CD4-positive, alpha-beta T cell (primary cell): Measurements from ENCODE around the gene SARM1. TPM values are rescaled to one million over a fixed set of nuclear protein-coding genes. Genes with fewer than 3 reads are reported as not detected.

Source experiments
- ATAC-seq: fragments of 200-7000 bp; cut with Tn5 transposase; one replicate; pipeline ENCODE4 v1.10.0; 2022; ENCODE audit warnings: mild to moderate bottlenecking; ENCODE audit not compliant: poor library complexity
- CTCF ChIA-PET: fragments of 350-600 bp; sonication (Branson Sonifier 250); formaldehyde crosslinking; loops from one replicate; lab custom pipeline; 2021; ENCODE audit warnings: antibody characterized with exemption, inconsistent platforms; lab: Charles Lee
- POLR2A ChIA-PET: fragments of 350-600 bp; sonication (Branson Sonifier 250); formaldehyde crosslinking; loops from one replicate; lab custom pipeline; 2021; ENCODE audit warnings: antibody characterized with exemption, inconsistent platforms; lab: Charles Lee
- DNase-seq, 14 experiments: peaks; one replicate each; pipeline ENCODE4 v3.0.0-alpha.2; 2013 to 2020; ENCODE audit warnings: mixed read lengths in 2 of 14
- H3K27ac ChIP-seq, 2 donors: one replicate each; pipeline versions ENCODE4 v1.5.1 to v1.7.0; 2013; ENCODE audit warnings: low read length in 2 of 2, low read depth in 1 of 2, mild to moderate bottlenecking in 1 of 2
- H3K27me3 ChIP-seq, 2 experiments: 1 replicate in 1 of 2; 2 replicates in 1 of 2; pipeline versions ENCODE4 v1.6.1 to v1.7.0; 2013; ENCODE audit warnings: low read length in 2 of 2, control low read depth in 1 of 2, mild to moderate bottlenecking in 1 of 2, moderate library complexity in 1 of 2; ENCODE audit not compliant: insufficient read depth in 2 of 2, control insufficient read depth in 1 of 2
- H3K36me3 ChIP-seq: one replicate; pipeline ENCODE4 v1.6.1; 2013; ENCODE audit warnings: low read length, control low read depth; ENCODE audit not compliant: insufficient read depth
- H3K4me1 ChIP-seq: one replicate; pipeline ENCODE4 v1.6.1; 2013; ENCODE audit warnings: low read length, control low read depth; ENCODE audit not compliant: insufficient read depth
- H3K4me3 ChIP-seq: one replicate; pipeline ENCODE4 v1.5.1; 2013; ENCODE audit warnings: mild to moderate bottlenecking, low read length, moderate library complexity
- H3K9me3 ChIP-seq, 2 experiments: 1 replicate in 1 of 2; 2 replicates in 1 of 2; pipeline versions ENCODE4 v1.6.1 to v1.7.0; 2013; ENCODE audit warnings: low read length in 2 of 2, mild to moderate bottlenecking in 2 of 2, control low read depth in 1 of 2, moderate library complexity in 1 of 2; ENCODE audit not compliant: control insufficient read depth in 1 of 2, insufficient read depth in 1 of 2
- H3K27ac Mint-ChIP-seq: one replicate; pipeline ENCODE4 v1.8.0; 2020; ENCODE audit warnings: mixed read lengths
- H3K27me3 Mint-ChIP-seq: one replicate; pipeline ENCODE4 v1.8.0; 2021; ENCODE audit warnings: mixed read lengths
- H3K36me3 Mint-ChIP-seq: one replicate; pipeline ENCODE4 v1.8.0; 2021; ENCODE audit warnings: low read depth, mixed read lengths
- H3K4me1 Mint-ChIP-seq: one replicate; pipeline ENCODE4 v1.8.0; 2021; ENCODE audit warnings: low read depth, mixed read lengths
- H3K4me3 Mint-ChIP-seq: one replicate; pipeline ENCODE4 v1.8.0; 2020; ENCODE audit warnings: mild to moderate bottlenecking, mixed read lengths
- H3K9me3 Mint-ChIP-seq: one replicate; pipeline ENCODE4 v1.8.0; 2020; ENCODE audit warnings: mixed read lengths
- intact Hi-C, 2 experiments: fragments of 100-400 bp; cut with DNase I in 1 of 2; cut with micrococcal nuclease in 1 of 2; formaldehyde crosslinking; loops; one replicate each; pipeline versions ENCODE4 v1.15.1 to v1.9.0; 2023 to 2025; cut with DNase I, micrococcal nuclease
- total RNA-seq, 174 experiments: library from RNA in 2 of 174; stranded (reverse) in 2 of 174; gene quantifications; one replicate each; pipeline ENCODE4 v1.2.3 and lab custom pipeline; 2021 to 2026
- TF ChIP-seq, protein P1 (sequence below): fragments of 200-600 bp; IDR thresholded peaks from one replicate; pipeline ENCODE4 v1.8.0; 2022; ENCODE audit warnings: antibody characterized with exemption, mild to moderate bottlenecking

SARM1 gene
- total RNA-seq, 2 experiments from 2014 or later = 12.5 to 15.4 TPM

DNA sequence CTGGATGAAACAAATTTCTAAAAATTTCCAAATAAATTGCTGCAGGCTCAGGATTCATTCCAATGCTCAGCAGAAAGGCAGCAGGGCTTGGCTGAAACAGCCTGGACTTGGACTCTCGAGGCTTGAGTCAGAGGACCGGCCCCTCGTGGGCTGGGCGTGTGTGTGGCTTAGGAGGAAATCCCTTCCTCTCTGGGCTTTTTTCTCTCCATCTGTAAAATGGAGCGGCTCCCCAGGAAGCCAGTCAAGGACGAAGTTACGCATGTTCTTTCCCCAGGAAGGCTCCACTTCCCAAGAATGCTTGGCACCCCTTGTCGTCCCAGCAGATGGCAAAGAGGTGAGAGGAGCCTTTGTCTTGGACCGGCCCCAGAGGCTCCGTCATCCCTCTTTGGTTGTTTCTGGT lies 21.0 kb downstream of the SARM1 start:
- Mint-ChIP-seq H3K4me1 (no peaks in the 10 kb centered on the region), H3K9me3 (no peaks in the 10 kb centered on the region), H3K27me3 (no peaks in the 10 kb centered on the region), H3K36me3 (peaks cover 72% of the 10 kb centered on the region), H3K4me3 (no peak overlapping the region), H3K27ac (no peak overlapping the region)
- CTCF ChIA-PET = no interaction called here
- H3K27ac ChIP-seq = no peak overlapping the region
- intact Hi-C loops = no loop called here
- TF ChIP-seq, protein P1, sequence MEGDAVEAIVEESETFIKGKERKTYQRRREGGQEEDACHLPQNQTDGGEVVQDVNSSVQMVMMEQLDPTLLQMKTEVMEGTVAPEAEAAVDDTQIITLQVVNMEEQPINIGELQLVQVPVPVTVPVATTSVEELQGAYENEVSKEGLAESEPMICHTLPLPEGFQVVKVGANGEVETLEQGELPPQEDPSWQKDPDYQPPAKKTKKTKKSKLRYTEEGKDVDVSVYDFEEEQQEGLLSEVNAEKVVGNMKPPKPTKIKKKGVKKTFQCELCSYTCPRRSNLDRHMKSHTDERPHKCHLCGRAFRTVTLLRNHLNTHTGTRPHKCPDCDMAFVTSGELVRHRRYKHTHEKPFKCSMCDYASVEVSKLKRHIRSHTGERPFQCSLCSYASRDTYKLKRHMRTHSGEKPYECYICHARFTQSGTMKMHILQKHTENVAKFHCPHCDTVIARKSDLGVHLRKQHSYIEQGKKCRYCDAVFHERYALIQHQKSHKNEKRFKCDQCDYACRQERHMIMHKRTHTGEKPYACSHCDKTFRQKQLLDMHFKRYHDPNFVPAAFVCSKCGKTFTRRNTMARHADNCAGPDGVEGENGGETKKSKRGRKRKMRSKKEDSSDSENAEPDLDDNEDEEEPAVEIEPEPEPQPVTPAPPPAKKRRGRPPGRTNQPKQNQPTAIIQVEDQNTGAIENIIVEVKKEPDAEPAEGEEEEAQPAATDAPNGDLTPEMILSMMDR = no peak
- ATAC-seq = no peak
- no peak overlapping the region for H3K4me3 ChIP-seq
- no peak for DNase-seq
- no peaks in the 10 kb centered on the region for H3K9me3 ChIP-seq
- H3K4me1 ChIP-seq = no peaks in the 10 kb centered on the region
- H3K27me3 ChIP-seq = no peaks in the 10 kb centered on the region
- POLR2A ChIA-PET = no interaction called here
- H3K36me3 ChIP-seq = peaks cover 86% of the 10 kb centered on the region

DNA sequence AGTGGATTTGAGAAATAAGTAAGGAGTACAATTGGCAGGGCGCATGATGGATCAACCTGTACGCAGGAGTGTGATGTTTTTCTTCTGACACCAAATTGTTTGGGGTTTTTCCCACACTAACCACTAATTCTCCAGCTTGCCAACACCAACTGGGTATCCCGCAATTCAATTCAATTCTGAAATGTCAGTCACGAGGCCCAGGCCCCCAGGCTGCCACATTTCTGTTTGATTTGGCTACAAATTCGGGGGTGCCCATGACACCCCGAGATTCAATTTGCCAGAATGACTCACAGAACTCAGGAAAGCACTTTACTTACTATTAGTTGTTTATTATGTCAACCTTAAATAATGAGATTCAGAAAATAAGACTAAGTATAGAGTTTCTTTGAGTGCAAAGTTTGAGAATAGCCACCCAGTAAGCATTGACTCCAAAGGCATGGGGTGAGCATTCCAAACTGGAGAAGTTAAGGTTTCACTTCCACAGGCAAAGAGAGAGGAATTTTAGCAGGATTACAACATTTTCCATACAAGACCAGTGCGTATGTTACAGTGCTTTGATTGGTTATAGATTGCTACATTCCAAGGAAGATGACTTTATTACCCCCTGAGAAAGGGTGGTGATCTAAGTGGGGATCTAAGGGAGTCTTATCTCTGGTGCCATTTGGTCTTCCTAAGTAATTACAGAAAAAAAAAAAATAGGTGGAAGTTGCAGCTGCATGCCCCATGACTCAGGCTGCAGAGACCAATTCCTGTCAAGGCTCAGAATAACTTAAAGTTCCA lies 23.0 kb downstream of the SARM1 start:
- intact Hi-C loops = no loop called here
- Mint-ChIP-seq H3K4me3 (no peak overlapping the region), H3K36me3 (peaks cover 54% of the 10 kb centered on the region), H3K9me3 (no peaks in the 10 kb centered on the region), H3K4me1 (no peaks in the 10 kb centered on the region), H3K27me3 (no peaks in the 10 kb centered on the region), H3K27ac (no peak overlapping the region)
- Histone ChIP-seq H3K4me3 (no peak overlapping the region), H3K27ac (no peak overlapping the region), H3K27me3 (no peaks in the 10 kb centered on the region), H3K4me1 (no peaks in the 10 kb centered on the region), H3K36me3 (peaks cover 72% of the 10 kb centered on the region), H3K9me3 (no peaks in the 10 kb centered on the region)
- ChIA-PET POLR2A (no interaction called here), CTCF (no interaction called here)
- TF ChIP-seq, protein P1 = no peak
- no peak for ATAC-seq
- DNase-seq = no peak

DNA sequence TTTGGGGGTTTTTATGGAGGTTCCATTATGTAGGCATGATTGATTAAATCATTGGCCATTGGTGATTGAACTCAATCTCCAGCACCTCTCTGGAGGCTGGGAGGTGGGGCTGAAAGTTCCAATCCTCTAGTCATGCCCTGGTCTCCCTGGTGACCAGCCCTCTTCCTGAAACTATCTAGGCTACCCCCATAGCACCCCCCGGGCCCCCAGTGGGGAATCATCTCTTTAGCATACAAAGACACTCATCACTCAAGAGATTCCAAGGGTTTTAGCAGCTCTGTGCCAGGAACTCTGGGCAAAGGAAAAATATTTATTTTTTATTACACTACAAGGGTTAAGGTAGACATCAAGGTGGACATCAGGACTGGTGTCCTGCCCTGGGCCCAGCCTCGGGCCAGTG lies 23.9 kb downstream of the SARM1 start:
- H3K4me1 Mint-ChIP-seq = no peaks in the 10 kb centered on the region
- no peak overlapping the region for H3K27ac Mint-ChIP-seq
- intact Hi-C loops = no loop called here
- CTCF ChIA-PET = no interaction called here
- Histone ChIP-seq H3K9me3 (no peaks in the 10 kb centered on the region), H3K36me3 (peaks cover 65% of the 10 kb centered on the region), H3K4me1 (no peaks in the 10 kb centered on the region), H3K27me3 (no peaks in the 10 kb centered on the region), H3K4me3 (no peak overlapping the region), H3K27ac (no peak overlapping the region)
- DNase-seq = no peak
- H3K9me3 Mint-ChIP-seq = no peaks in the 10 kb centered on the region
- peaks cover 45% of the 10 kb centered on the region for H3K36me3 Mint-ChIP-seq
- no peaks in the 10 kb centered on the region for H3K27me3 Mint-ChIP-seq
- POLR2A ChIA-PET = no interaction called here
- no peak overlapping the region for H3K4me3 Mint-ChIP-seq
- no peak for ATAC-seq
- TF ChIP-seq, protein P1 = no peak
